ENCODE measurements around the gene SORBS1.

DNA sequence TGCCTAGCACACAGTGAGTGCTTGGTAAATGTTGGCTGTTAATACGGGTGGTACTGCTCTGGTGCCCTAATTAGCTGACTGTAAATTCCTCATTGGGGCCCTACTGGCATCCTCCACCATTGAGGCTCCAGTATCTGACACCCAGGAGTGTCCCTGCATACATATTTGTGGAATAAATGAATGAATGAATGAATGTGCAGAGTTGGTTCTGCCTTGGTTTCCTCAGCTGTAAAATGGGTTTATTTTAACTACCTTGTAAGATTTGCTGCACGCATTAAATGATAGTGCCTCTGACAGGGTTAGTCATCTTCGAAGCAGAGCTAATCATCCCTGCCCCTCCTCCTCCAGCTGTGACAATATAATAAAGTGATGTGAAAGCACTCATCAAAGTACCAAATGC, 49.6 kb upstream of the SORBS1 start:
- TF ChIP-seq CTCF (IDR thresholded peaks at IDR 0.05; ENCODE audit: insufficient read depth, low read length) (no peak), GABPA (IDR thresholded peaks at IDR 0.05; ENCODE audit: low read depth) (no peak)
- TF ChIP-seq, protein P1, sequence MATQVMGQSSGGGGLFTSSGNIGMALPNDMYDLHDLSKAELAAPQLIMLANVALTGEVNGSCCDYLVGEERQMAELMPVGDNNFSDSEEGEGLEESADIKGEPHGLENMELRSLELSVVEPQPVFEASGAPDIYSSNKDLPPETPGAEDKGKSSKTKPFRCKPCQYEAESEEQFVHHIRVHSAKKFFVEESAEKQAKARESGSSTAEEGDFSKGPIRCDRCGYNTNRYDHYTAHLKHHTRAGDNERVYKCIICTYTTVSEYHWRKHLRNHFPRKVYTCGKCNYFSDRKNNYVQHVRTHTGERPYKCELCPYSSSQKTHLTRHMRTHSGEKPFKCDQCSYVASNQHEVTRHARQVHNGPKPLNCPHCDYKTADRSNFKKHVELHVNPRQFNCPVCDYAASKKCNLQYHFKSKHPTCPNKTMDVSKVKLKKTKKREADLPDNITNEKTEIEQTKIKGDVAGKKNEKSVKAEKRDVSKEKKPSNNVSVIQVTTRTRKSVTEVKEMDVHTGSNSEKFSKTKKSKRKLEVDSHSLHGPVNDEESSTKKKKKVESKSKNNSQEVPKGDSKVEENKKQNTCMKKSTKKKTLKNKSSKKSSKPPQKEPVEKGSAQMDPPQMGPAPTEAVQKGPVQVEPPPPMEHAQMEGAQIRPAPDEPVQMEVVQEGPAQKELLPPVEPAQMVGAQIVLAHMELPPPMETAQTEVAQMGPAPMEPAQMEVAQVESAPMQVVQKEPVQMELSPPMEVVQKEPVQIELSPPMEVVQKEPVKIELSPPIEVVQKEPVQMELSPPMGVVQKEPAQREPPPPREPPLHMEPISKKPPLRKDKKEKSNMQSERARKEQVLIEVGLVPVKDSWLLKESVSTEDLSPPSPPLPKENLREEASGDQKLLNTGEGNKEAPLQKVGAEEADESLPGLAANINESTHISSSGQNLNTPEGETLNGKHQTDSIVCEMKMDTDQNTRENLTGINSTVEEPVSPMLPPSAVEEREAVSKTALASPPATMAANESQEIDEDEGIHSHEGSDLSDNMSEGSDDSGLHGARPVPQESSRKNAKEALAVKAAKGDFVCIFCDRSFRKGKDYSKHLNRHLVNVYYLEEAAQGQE (IDR thresholded peaks at IDR 0.05; ENCODE audit: insufficient replicate concordance, low read depth) = no peak
